HG03025 (cell line): Measurements from ENCODE around the gene SIM1.

Experiments
- ATAC-seq: cut with Tn5 transposase; IDR thresholded peaks from one replicate; pipeline ENCODE4 v1.9.1; 2021; ENCODE audit warnings: mild to moderate bottlenecking, moderate library complexity; ENCODE audit not compliant: unreplicated experiment, low FRiP score

SIM1 gene

DNA sequence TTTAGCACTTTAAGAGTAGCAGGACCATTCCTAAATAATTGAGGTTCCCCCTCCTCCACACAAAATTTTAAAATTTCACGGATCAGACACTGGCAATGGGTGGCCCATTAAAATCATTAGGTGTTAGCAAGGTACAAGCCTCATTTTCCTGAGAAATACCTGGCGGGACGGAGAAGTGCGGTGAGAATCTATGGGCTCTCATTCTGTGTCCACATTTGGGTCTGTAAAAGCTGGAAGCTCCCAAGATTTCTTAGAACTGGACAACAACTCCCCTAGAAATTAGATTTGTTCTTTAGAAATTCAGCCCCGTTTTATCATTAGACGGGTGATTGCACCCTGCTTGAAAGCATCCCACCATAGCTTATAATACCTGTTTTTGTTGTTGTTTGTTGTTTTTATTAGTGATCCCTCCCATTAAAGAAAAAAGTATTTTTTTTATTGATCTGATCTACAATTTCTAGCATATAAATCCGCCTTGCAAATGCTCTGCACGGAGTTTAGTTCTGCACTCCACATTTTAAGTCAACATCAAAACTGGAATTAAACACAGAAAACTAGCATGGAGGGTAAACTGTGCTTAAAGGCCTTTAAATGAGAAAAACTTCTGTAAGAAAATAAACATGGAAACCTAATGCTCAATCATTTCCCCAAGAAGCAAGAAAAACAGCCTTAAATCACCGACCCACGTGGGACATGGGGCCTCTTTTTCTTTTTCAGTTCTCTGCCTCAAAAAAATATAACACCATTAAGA lies 5.7 kb downstream of the SIM1 start:
- ATAC-seq, result no peak

DNA sequence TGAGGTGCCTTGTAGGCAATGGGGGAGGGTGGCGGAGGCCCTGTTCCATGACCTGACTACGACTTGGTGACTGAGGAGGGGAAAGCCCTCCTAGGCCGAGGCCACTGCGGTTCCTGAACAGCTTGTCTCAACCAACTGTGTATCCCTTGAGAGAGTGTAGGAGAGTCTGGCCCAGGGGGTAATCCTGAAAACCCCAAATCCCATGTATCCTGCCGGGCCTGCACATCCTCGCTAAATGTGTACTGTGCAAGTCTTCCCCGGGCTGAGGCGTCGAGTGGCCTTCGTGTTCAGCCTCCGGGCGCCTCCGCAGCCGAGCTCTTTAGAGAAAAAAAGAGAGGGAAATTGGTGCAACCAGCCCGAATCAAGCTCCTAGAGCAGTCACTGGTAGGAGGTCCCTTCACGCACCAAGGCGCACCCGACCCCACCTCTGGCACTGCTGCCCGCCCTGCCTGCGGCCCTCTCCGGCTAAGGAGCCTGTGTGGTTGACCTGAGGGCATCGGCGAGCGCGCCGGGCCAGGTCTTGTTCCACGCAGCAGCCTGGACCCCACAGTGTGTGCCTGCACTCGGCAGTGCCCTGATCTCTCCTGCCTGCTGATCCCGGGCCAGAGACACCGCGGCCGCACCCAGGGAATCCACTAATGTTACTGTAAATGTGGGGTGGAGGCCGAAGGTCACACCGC lies 7.3 kb downstream of the SIM1 start:
- no peak for ATAC-seq

DNA sequence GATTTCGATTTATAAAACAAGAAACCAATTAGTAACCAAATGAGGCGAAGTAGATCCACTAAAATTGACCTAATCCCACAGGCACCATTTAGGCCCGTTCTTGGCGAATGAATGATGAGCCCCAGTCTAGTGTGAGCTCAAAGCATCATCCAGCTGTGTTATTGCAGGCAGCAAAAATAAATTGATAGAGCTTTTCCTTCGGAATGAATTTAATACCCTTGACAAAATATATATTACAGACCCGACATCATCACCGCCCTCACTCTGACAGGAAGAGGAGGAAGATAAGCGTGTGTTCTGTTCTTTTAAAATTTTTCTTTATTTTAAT lies 7.8 kb downstream of the SIM1 start:
- ATAC-seq, result no peak

DNA sequence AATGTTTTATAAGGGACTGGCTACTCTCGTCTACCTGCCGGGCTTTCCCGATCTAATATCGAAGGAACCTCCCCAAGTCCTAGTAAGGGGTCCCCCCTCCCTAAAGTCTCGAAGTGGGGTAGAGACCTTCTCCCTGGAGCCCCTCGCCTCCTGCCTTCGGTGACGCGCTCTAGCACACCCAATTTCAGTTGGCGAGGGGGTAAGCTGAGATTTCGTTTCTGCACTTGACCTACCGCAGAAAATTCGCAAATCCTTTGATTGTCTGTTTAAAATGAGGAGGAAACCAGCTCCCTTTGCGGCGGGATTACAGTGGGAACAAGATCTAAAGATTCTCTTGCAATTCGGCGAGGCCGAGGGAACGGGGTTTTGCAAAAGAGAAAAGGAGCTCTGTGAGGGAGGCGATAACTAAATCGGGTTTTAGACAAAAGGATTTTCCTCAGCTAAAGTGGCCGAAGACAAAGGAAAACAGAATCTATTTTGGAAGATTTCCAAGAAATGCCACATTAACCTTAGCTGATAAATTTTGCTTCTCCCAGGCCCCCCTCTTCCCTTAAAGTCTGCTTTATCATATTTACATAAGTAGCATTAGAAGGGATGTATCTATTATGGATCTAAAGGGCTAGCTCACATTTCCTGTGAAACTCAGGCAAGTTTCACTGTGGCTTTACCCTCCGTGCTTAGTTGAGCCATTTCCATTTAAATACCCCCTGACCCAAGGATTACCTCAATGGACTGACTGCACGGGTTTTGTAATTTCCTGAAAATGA lies 8.4 kb downstream of the SIM1 start:
- ATAC-seq, result no peak

DNA sequence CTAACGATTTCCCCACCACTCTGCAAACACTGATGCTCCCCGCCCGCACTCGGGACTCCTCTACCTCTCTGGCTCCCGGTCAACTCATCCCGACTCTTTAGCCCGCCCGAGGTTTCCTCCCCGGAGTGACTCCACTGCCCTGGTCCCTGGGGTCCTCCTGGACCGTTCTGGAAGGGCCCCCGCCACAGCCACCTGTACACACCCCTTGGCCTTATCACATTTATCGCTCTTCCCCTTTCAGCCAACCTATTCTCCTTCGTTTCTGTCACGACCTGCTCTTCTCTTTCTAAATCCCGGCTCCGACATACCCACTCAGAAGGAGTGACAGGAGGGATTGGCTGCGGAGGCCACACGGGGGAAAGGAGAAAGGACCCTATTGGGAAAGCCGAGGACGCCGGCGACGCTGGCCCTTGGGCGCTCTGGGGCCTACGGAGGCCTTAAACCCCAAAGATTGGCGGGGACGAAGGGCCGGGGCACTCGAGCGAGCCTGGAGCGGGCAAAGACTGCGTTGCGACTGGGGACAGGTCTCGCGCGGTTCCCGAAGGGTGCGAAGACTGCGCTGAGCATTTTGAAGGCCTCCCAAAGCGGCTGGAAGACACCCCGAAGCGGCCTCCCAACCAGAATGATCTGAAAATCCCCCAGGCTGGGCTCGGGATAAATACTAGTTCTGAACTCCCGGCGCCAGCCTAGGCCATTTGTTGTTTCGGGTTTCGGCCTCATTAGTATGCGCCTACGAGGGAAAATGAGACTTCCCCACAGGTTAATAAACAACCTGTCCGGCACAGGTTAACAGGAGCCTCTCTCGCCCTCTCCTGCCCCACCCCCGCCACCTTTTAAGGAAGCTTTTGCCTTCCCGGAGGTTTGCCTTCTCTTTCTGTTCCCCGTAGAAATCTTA lies 9.2 kb downstream of the SIM1 start:
- no peak for ATAC-seq

DNA sequence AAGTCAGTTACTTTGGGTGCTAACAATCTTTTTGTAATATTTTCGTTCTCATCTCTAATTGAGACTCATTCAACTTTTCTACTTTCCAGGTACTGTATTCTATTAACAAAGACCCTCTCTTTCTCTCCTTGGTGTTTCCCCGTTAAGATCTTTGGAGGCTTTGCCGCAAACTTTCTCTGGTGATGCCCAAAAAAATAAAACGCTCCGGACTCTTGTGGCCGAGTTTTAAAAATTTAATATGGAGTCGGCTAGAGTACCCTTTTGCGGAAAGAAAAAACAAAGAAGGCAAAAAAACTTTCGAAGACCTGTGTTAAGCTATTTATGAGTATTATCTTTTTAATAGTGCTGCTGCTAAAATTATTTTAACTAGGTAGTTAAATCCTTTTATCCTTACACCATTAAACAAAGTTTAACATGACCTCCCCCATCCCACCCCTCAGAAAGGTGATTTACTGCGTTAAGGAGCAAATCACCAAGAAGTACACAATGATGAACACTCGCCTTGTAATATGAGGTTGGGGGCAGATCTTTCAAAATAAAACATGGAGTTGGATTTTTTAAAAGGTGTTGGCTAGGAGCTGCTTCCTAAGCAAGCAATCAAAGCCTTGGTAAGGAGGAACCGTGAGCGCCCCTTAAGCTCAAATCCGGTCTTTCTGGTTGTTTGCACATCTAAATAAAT lies 10.0 kb downstream of the SIM1 start:
- no peak for ATAC-seq

DNA sequence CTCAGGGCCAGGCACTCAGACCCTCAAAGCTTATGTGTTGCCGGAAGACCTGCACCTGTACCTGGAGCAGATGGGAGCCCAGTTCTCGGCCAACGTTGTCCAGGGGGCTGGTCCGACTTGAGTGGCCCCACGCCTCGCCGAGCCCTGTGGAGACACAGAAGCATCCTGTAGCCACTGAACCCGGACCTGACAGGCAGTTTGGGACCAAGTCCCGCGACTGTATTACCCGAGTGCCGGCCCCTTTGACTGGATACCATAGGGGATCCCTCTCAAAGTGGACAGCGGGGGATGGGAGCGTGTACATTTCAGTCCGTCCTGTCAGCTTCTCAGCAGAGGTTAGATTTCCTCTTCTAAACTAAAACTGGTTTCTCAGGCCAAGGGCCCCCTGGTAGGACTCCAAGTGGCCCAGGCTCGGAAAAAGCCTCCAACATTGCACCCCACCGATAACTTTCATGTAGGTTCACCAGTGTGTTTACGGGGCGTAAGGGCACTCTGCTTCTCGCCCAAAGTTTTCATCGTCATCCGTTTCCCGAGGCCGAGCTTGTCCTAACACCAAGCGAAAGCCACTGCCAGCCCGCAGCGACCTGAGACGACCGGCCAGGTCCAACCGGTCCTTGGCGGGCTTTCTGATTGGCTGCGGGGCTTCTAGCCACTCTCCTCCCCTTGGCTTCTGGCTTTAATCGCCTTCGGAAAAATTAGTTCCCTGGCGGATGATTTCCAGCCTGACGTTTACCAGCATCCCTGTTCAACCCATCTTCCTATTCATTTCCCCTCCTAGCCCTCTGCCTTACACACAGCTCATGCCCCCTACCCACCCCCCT lies 10.8 kb downstream of the SIM1 start:
- no peak for ATAC-seq

DNA sequence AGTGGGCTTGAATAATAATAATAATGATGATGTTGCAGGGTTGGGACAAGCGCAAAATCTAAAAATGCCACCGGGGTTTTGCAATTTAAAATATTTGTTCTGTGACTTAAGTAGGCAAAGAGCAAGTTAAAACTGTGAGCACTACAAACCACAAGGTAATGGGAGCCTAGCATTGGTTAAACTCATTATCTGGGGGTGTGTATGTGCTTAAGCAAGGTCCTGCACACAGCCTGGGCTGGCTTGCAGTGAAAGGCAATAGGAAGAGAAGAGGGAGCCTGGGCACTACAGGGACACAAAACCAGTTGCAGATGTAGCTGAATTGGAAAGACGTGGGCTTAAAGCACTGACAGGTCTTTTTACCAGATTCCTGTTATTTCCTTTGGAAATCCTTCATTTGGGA lies 11.7 kb downstream of the SIM1 start:
- no peak for ATAC-seq

DNA sequence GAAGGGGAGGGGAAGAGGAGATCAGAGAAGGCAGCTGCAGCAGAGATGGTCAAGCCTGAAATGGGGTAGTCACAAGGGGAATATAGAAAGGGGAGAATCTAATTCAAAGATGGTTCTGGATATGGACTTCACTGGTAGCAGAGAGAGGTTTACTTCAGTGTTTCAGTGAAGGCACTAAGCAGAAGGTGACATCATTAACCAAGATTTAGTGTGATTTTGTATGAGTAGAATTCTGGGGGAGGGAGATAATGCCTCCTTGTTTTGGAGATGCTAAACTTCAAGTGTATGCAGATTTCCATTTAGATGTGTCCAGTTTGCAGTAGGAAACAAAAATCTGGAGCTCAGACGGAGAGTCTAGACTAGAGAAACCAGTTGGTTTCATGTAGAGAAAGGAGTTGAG lies 13.1 kb downstream of the SIM1 start:
- ATAC-seq, result no peak

DNA sequence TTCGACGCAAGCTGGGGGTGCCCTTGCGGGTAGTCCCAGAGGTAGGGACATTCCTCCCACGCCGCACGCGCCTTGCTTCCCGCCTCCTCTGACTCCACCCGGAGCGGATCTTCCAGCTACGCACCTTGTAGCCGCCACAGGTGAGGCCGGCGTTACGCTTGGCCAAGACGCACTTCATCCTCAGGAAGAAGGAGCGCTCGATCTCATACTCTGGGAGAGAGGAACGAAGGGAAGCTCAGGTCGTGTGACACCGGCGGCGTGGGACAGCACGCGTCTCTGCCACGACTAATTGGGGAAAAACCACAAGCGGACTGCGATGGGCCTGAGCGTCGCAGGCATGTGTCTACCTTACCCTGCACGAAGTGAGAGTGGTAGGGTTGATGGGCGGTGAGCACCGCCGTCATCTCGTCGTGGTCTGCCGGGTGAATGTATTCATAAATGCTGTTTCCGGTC lies 15.5 kb downstream of the SIM1 start:
- ATAC-seq, result no peak

DNA sequence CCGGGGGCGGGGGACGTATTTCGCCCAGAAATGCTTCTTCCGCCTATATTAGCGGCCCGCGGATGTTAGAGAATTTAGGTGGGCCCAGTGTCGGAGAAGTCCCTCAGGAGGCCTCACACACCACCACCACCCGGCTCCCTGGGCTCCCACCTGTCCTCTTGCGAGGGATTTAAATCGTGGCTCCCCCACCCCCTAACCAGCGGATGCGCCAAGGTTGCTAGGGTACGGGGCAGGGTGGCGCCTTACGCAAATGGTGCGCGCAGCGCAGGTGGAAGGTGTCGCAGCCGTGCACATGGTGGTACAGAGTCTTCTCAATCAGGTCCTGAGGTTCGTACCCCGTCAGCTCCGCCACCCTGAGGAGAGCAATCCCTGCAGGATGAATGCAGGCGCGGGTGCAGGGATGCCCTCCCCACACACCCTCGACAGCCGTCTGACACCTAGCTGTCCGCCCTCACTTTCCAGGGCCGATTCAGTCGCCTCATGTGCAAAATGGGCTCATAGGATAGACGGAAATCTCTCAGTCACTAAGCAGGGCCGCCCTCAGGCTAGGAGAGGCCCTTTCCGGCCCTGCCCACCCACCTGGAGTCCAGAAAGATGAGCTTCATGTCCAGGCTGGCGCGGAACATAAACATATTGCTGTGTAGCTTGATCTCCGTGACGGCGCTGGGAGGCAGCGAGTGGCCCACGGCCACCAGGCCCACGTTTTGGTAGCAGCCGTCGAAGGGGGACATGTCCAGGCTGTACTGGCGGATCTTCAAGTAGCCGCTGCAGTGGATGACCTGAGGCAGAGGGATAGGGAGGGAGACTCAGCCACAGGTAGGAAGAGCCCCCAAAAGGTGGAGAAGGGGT lies 16.6 kb downstream of the SIM1 start:
- ATAC-seq, result no peak

DNA sequence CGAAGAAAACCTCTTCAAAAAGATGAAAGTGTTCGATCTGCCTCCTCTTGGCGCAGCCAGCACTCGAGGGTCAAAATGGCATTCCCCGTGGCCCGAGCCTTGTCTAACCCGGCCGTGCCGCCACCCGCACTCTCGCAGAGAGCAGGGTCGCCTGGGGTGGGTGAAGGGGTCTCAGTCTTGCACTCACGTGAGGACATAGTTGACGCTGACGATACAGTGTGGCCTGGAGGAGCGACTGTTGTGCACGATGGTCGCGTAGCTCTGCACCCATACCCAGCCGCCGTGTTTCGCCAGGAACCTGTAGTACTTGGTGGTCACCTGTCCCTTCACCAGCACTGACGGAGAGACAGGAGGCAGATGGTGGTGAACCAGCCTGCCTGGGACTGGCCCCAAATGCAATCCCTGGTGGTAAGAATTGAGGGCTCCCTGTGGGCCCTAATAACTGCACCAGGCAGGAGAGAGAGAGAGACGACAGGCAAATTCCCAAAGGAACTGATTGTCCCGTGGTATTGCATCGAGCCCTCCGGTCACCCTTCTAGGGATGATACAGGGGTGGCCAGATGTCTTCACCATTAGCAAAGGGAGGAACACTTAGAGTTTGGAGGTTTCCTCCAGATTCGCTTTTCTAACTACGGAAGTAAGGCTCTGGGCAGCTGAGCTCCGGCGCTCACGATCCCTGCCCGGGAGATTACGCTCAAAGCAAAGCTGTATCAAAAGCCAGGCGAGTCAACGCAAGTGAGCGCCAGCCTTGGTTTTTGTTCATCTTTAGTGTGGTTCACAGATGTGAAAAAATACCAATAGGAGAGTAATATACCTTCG lies 17.4 kb downstream of the SIM1 start:
- ATAC-seq, result no peak

DNA sequence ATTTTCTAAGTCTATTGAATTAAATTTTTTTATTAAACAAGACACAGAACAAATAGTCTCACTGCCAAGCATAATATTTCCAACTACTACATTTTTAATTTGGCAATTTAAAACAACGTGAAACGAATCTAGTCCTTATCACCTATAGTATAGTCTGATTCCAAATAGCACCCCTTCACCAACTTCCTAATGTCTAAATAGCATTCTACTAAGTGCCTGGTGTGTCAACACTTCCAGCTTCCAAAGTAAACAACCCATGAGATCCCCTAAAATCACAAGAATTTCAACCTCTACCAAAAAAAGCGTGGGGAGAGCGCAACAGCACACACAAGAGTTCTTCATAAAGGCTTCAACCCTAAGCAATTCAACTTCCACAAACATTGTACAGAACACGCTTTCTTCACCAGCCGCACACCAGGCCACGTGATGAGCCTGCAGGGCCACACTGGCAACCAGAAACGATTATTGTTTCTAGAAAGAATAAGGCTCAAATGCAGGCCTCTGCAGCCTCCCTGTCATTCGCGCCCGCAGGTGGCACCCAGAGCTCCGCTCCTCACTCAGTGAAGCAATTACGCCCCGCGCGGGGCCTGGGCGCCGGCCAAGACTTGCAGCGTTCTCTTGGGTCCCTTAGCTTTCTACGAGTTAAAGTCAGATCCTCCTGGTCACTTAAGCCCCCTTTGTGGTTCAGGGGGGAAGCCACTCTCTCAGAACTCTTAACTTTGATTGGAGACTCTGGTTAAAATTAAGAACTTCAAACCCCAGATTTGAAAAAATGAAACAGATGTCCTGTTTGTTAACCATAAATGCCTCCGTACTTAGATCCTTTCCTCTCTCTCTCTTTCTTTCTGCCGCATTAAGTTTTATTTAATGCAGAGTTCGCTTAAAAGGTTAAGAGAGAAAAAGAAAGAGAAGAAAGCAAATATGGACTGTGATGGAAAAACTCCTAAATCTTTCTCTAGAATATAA lies 18.3 kb downstream of the SIM1 start:
- ATAC-seq, result no peak

DNA sequence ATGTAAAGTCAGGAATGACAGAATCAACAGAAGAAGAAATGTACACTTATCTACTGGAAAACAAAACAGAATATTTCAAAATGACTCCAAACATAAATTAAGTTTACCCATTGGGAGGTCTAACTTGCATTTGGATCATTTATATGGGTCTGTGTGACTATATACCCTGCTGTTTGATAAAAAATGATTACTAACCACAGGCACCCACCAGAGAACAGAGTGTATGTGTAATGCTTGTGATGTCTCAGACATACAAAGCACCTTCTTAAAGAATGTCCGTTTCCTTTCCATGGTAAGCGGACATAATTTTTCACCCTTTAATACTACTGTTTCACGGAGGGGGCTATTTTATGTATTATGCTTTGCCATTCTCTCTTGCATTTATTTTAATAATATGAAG lies 19.2 kb downstream of the SIM1 start:
- ATAC-seq, result no peak

DNA sequence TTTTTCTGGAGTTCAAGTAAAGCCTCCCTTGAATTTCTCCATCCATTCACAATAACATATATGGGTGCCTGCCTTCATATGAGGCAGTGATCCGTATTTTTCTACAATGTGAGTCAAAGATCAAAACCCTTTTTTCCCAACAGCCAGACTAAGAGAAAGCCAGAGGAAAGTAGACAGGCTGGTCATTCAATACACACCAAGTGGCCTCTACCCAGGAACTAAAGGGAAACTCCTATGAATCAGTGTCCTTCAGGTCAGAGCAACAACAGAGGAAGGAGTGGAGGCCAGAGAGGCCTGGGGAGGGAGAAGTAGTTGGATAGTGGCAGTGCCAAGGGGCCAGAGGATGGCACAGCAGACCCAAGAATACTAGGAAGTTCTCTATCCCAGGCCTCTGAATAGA lies 23.8 kb downstream of the SIM1 start:
- ATAC-seq, result no peak

DNA sequence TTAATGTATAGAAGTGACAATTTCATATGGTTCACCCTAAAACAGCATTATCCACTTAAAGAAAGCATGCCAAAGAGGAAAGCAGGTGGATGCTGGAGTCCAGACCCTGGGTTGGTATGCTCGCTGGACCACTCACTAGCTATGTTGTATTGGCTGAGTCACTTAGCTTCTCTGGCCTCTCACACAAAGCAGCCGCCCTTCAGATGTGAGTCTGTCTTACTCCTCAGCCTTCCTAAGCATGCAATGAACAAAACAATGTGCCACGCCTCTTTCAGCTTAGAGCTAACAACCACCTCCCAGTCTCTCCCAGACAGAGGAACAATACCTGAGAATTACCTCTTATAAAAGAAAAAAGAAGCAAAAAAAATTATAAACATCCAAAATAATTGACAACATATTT lies 29.4 kb downstream of the SIM1 start:
- ATAC-seq, result no peak
